HG03432 (cell line): ENCODE measurements around the gene DDX1.
"Not testable (repeated sequence)": the region's sequence is repeated elsewhere in the genome, so short reads cannot be mapped to it uniquely, and the experiment has no call there.

Source experiments
- ATAC-seq: cut with Tn5 transposase; IDR thresholded peaks from one replicate; pipeline ENCODE4 v1.9.1; 2021; ENCODE audit warnings: mild to moderate bottlenecking, moderate library complexity; ENCODE audit not compliant: unreplicated experiment

The DDX1 gene

GRCh38 chr2:15614545-15615300 is 23.1 kb downstream of the DDX1 start:
- ATAC-seq = no peak

GRCh38 chr2:15615301-15615920 is 23.7 kb downstream of the DDX1 start:
- no peak for ATAC-seq

- no peak for ATAC-seq
Observed at GRCh38 chr2:15616429-15616828, 24.8 kb downstream of the DDX1 start.

- ATAC-seq = no peak
Observed at GRCh38 chr2:15616850-15617777, 25.4 kb downstream of the DDX1 start.

- ATAC-seq = no peak
Observed at GRCh38 chr2:15617778-15618448, 26.2 kb downstream of the DDX1 start.

GRCh38 chr2:15618449-15618855 is 26.8 kb downstream of the DDX1 start:
- ATAC-seq = no peak

- ATAC-seq = no peak
Observed at GRCh38 chr2:15619076-15619475, 27.4 kb downstream of the DDX1 start.

GRCh38 chr2:15619510-15619909 is 27.8 kb downstream of the DDX1 start:
- ATAC-seq = no peak

GRCh38 chr2:15619938-15620337 is 28.3 kb downstream of the DDX1 start:
- ATAC-seq = no peak

GRCh38 chr2:15620340-15620739 is 28.7 kb downstream of the DDX1 start:
- no peak for ATAC-seq

- no peak for ATAC-seq
Observed at GRCh38 chr2:15620857-15621471, 29.3 kb downstream of the DDX1 start.

- not testable (repeated sequence) for ATAC-seq
Observed at GRCh38 chr2:15621472-15621870, 29.8 kb downstream of the DDX1 start.

- ATAC-seq = no peak
Observed at GRCh38 chr2:15622214-15622613, 30.5 kb downstream of the DDX1 start.

GRCh38 chr2:15622614-15623480 is 31.2 kb downstream of the DDX1 start:
- ATAC-seq = no peak

- ATAC-seq = no peak
Observed at GRCh38 chr2:15623481-15623796, 31.8 kb downstream of the DDX1 start.

- no peak for ATAC-seq
Observed at GRCh38 chr2:15623898-15624541, 32.4 kb downstream of the DDX1 start.

- ATAC-seq = no peak
Observed at GRCh38 chr2:15624903-15625302, 33.2 kb downstream of the DDX1 start.

- ATAC-seq = no peak
Observed at GRCh38 chr2:15625344-15626036, 33.8 kb downstream of the DDX1 start.

GRCh38 chr2:15626126-15626525 is 34.5 kb downstream of the DDX1 start:
- ATAC-seq = no peak
